Thyroid gland (tissue), 4 donors: ENCODE results near the gene OSBPL8. TPM values are rescaled to one million over a fixed set of nuclear protein-coding genes. Genes with fewer than 3 reads are reported as not detected.

Source experiments
- DNase-seq, 2 donors: peaks; one replicate each; pipeline ENCODE4 v3.0.0-alpha.2; 2019
- H3K27ac ChIP-seq, 3 donors: fragments of 200-600 bp; sonication (generic); 1 replicate in 2 of 3; 2 replicates in 1 of 3; pipeline ENCODE4 v1.5.1; 2016 to 2019; ENCODE audit warnings: mild to moderate bottlenecking in 1 of 3, moderate library complexity in 1 of 3
- H3K27me3 ChIP-seq: fragments of 200-600 bp; sonication (generic); one replicate; pipeline ENCODE4 v1.5.1; 2019
- H3K36me3 ChIP-seq, 2 donors: fragments of 200-600 bp; sonication (generic); one replicate each; pipeline ENCODE4 v1.5.1; 2016 to 2019
- H3K4me1 ChIP-seq, 2 donors: fragments of 200-600 bp; sonication (generic); one replicate each; pipeline ENCODE4 v1.5.1; 2017 to 2019
- H3K4me3 ChIP-seq, 3 donors: fragments of 200-600 bp; sonication (generic); replicated peaks in 1 of 3; 1 replicate in 2 of 3; 2 replicates in 1 of 3; pipeline ENCODE4 v1.5.1; 2016; ENCODE audit warnings: mild to moderate bottlenecking in 1 of 3
- H3K9me3 ChIP-seq: fragments of 200-600 bp; sonication (generic); one replicate; pipeline ENCODE4 v1.5.1; 2017
- CTCF ChIP-seq, 6 experiments: fragments of 200-600 bp in 3 of 6; fragments of 450-650 bp in 3 of 6; sonication (generic) in 3 of 6; IDR thresholded peaks; one replicate each; pipeline ENCODE4 v1.5.1; 2016 to 2019; ENCODE audit warnings: antibody characterized with exemption in 6 of 6, mild to moderate bottlenecking in 2 of 6, inconsistent platforms in 1 of 6, moderate library complexity in 1 of 6
- POLR2A ChIP-seq, 2 donors: fragments of 450-650 bp; IDR thresholded peaks; one replicate each; pipeline ENCODE4 v1.6.1; 2017; ENCODE audit warnings: antibody characterized with exemption in 2 of 2, mild to moderate bottlenecking in 2 of 2, moderate library complexity in 1 of 2
- WGBS, 2 donors: methylation state at CpG; one replicate each; pipeline ENCODE4 v1.1.5; 2017; 5-methylcytosine and 5-hydroxymethylcytosine counted together
- intact Hi-C: fragments of 100-400 bp; cut with DNase I; formaldehyde crosslinking; loops from one replicate; pipeline ENCODE4 v1.15.1; 2023
- total RNA-seq, 4 donors: library from RNA; depleted of rRNA; stranded (reverse); fragments of >200 nt; gene quantifications; one replicate each; pipeline ENCODE4 v1.2.3, GENCODE V29; 2016

The OSBPL8 gene
- total RNA-seq, 4 donors from 2014 or later = 69.8 to 112 (median 77.6) TPM

- Histone ChIP-seq H3K36me3 (no peaks in the 10 kb centered on the region), H3K27ac (no peak overlapping the region), H3K4me1 (no peaks in the 10 kb centered on the region), H3K4me3 (no peak overlapping the region), H3K9me3 (no peaks in the 10 kb centered on the region), H3K27me3 (no peaks in the 10 kb centered on the region)
- TF ChIP-seq CTCF (IDR thresholded peaks at IDR 0.05) (no peak), POLR2A (IDR thresholded peaks at IDR 0.05) (no peak)
- no peak for DNase-seq
- intact Hi-C loops = no loop called here
- 90 to 97% methylated on average over 1 of the region's 1 CpG for WGBS, 2 donors
Measured at GRCh38 chr12:76424941-76425340, 134.6 kb downstream of the OSBPL8 start.

- intact Hi-C loops = no loop called here
- 80% methylated on average over 9 of the region's 9 CpGs for WGBS, 2 donors
- H3K4me3 ChIP-seq = no peak overlapping the region
- no peaks in the 10 kb centered on the region for H3K27me3 ChIP-seq
- no peaks in the 10 kb centered on the region for H3K4me1 ChIP-seq
- TF ChIP-seq POLR2A (IDR thresholded peaks at IDR 0.05) (no peak), CTCF (IDR thresholded peaks at IDR 0.05) (no peak)
- H3K36me3 ChIP-seq = no peaks in the 10 kb centered on the region
- H3K9me3 ChIP-seq = no peaks in the 10 kb centered on the region
- H3K27ac ChIP-seq = no peak overlapping the region
- DNase-seq = no peak
Measured at GRCh38 chr12:76422543-76423438, 136.8 kb downstream of the OSBPL8 start.

GRCh38 chr12:76422154-76422542 is 137.4 kb downstream of the OSBPL8 start:
- Histone ChIP-seq H3K36me3 (no peaks in the 10 kb centered on the region), H3K27me3 (no peaks in the 10 kb centered on the region), H3K9me3 (no peaks in the 10 kb centered on the region), H3K27ac (no peak overlapping the region), H3K4me3 (no peak overlapping the region), H3K4me1 (no peaks in the 10 kb centered on the region)
- DNase-seq = no peak
- WGBS, 2 donors = 89 to 90% methylated on average over 2 of the region's 2 CpGs
- intact Hi-C loops = no loop called here
- TF ChIP-seq CTCF (IDR thresholded peaks at IDR 0.05) (no peak), POLR2A (IDR thresholded peaks at IDR 0.05) (no peak)

- WGBS, 2 donors = 76 to 81% methylated on average over 2 of the region's 2 CpGs
- H3K4me3 ChIP-seq = no peak overlapping the region
- no peak for TF ChIP-seq POLR2A (IDR thresholded peaks at IDR 0.05)
- no peak for TF ChIP-seq CTCF (IDR thresholded peaks at IDR 0.05)
- H3K27ac ChIP-seq = no peak overlapping the region
- H3K36me3 ChIP-seq = no peaks in the 10 kb centered on the region
- no peak for DNase-seq
- intact Hi-C loops = no loop called here
- no peaks in the 10 kb centered on the region for H3K27me3 ChIP-seq
- no peaks in the 10 kb centered on the region for H3K9me3 ChIP-seq
- no peaks in the 10 kb centered on the region for H3K4me1 ChIP-seq
Measured at GRCh38 chr12:76421046-76421445, 138.5 kb downstream of the OSBPL8 start.

GRCh38 chr12:76420222-76420621 is 139.3 kb downstream of the OSBPL8 start:
- Histone ChIP-seq H3K36me3 (no peaks in the 10 kb centered on the region), H3K9me3 (no peaks in the 10 kb centered on the region), H3K27ac (no peak overlapping the region), H3K4me1 (no peaks in the 10 kb centered on the region), H3K27me3 (no peaks in the 10 kb centered on the region), H3K4me3 (no peak overlapping the region)
- intact Hi-C loops = no loop called here
- 94 to 96% methylated on average over 2 of the region's 2 CpGs for WGBS, 2 donors
- DNase-seq = no peak
- TF ChIP-seq CTCF (IDR thresholded peaks at IDR 0.05) = no peak
- no peak for TF ChIP-seq POLR2A (IDR thresholded peaks at IDR 0.05)
